ENCODE results near the gene HOXB5. TPM values are rescaled to one million over a fixed set of nuclear protein-coding genes. Genes with fewer than 3 reads are reported as not detected.

HOXB5 gene
- total RNA-seq, 1 donor from 2014 or later = not detected

- peaks cover 9% of the 10 kb centered on the region for H3K4me1 ChIP-seq
- H3F3A ChIP-seq (ENCODE audit: low read depth) = peaks cover 4% of the 10 kb centered on the region
- Mint-ChIP-seq H3K4me3 (no peak overlapping the region), H3K27me3 (ENCODE audit: insufficient read depth, low read depth) (peaks cover 90% of the 10 kb centered on the region), H3K4me1 (peaks cover 6% of the 10 kb centered on the region), H3K36me3 (no peaks in the 10 kb centered on the region), H3K27ac (no peak overlapping the region), H3K9me3 (peaks cover 11% of the 10 kb centered on the region)
- no peaks in the 10 kb centered on the region for H3K79me2 ChIP-seq (ENCODE audit: low read depth)
- H2AFZ ChIP-seq (replicated peaks) = no peak overlapping the region
- H3K9me3 ChIP-seq (ENCODE audit: low read depth) = no peaks in the 10 kb centered on the region
- H3K4me3 ChIP-seq = no peak overlapping the region
- TF ChIP-seq EZH2 (IDR thresholded peaks at IDR 0.05) (peak; percentile 28), EZH2phosphoT487 (IDR thresholded peaks at IDR 0.05) (no peak)
- no peak overlapping the region for H3K4me2 ChIP-seq
- no peaks in the 10 kb centered on the region for H3K36me3 ChIP-seq
- DNase-seq (ENCODE audit: low spot score) = no peak
- no peak overlapping the region for H3K27ac ChIP-seq
- peaks cover 99% of the 10 kb centered on the region for H4K20me1 ChIP-seq (ENCODE audit: low read depth)
- peaks cover 100% of the 10 kb centered on the region for H3K27me3 ChIP-seq
- no peak overlapping the region for H3K9ac ChIP-seq
These were observed 33.6 kb upstream of the HOXB5 start for GRCh38 chr17:48627118-48627597.

- peaks cover 90% of the 10 kb centered on the region for H3K27me3 Mint-ChIP-seq (ENCODE audit: insufficient read depth, low read depth)
- Histone ChIP-seq H3K36me3 (no peaks in the 10 kb centered on the region), H2AFZ (replicated peaks) (no peak within 1 kb of the TSS), H3K79me2 (ENCODE audit: low read depth) (no peaks in the 10 kb centered on the region), H3K27me3 (peaks cover 100% of the 10 kb centered on the region), H3K4me1 (peaks cover 9% of the 10 kb centered on the region), H3K4me2 (peak within 1 kb of the TSS; percentile 69), H3K9ac (no peak within 1 kb of the TSS), H3K9me3 (ENCODE audit: low read depth) (no peaks in the 10 kb centered on the region), H3F3A (ENCODE audit: low read depth) (peaks cover 4% of the 10 kb centered on the region), H4K20me1 (ENCODE audit: low read depth) (peaks cover 99% of the 10 kb centered on the region), H3K4me3 (peak within 1 kb of the TSS; percentile 7), H3K27ac (no peak within 1 kb of the TSS)
- H3K4me1 Mint-ChIP-seq = peaks cover 6% of the 10 kb centered on the region
- H3K27ac Mint-ChIP-seq = no peak within 1 kb of the TSS
- peak within 1 kb of the TSS; percentile 67 for H3K4me3 Mint-ChIP-seq
- peaks cover 15% of the 10 kb centered on the region for H3K9me3 Mint-ChIP-seq
- H3K36me3 Mint-ChIP-seq = no peaks in the 10 kb centered on the region
- DNase-seq (ENCODE audit: low spot score) = peak; percentile 52
- TF ChIP-seq EZH2phosphoT487 (IDR thresholded peaks at IDR 0.05) = no peak
- TF ChIP-seq CTCF (IDR thresholded peaks at IDR 0.05) = no peak
- TF ChIP-seq EZH2 (IDR thresholded peaks at IDR 0.05) = peak; percentile 83
These were observed 32.9 kb upstream of the HOXB5 start, which contains the start of gene HOXB9 for GRCh38 chr17:48626245-48627117. Gene HOXB9, minus strand, starts transcription at chr17:48626358. Its CDS starts 89 bp downstream, at chr17:48626269.

DNA sequence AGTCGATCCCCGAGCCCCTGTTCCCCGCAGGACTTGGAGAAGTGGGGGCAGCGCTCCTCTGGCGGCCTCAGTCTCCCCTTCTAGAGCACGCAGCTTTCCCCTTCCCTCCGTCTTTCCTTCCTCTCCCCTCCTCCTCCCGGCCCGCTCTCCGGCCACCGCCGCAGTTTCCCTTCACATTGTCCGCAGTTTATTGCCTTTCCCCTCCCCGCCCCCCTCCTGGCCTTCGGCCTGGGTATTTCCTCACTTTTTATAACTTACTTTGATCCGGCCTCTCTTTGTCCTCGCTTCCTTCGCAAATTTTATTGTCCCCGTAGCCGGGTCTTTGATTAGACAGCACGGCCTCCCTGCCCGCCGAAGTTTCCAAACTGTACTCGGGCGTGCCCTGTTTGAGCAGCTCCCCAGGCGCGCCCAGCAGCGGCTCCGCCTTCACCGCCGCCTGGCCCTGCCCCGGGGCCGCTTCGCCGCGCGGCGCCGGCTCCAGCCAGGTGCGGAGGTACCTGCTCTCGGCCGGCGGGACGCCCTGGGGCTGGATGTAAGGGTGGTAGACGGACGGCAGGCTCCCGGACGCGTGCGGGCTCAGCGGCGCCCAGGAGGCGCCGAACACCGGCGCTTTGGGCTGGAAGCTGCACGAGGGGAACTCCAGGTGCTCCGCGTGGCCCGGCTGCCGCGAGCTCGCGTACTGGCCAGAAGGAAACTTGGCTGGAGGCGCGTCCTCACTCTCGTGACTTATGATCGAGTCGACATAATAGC, 32.1 kb upstream of the HOXB5 start:
- Histone ChIP-seq H3K4me3 (peak overlapping the region; percentile 7), H3K79me2 (ENCODE audit: low read depth) (no peaks in the 10 kb centered on the region), H3K27me3 (peaks cover 100% of the 10 kb centered on the region), H3K27ac (no peak overlapping the region), H4K20me1 (ENCODE audit: low read depth) (peaks cover 99% of the 10 kb centered on the region), H3K4me1 (peaks cover 9% of the 10 kb centered on the region), H3K36me3 (no peaks in the 10 kb centered on the region), H3F3A (ENCODE audit: low read depth) (peaks cover 4% of the 10 kb centered on the region), H2AFZ (replicated peaks) (no peak overlapping the region), H3K9me3 (ENCODE audit: low read depth) (no peaks in the 10 kb centered on the region), H3K9ac (no peak overlapping the region), H3K4me2 (peak overlapping the region; percentile 69)
- TF ChIP-seq EZH2 (IDR thresholded peaks at IDR 0.05) = peak; percentile 95
- TF ChIP-seq EZH2phosphoT487 (IDR thresholded peaks at IDR 0.05) = peak; percentile 99
- no peak for TF ChIP-seq CTCF (IDR thresholded peaks at IDR 0.05)
- no peak overlapping the region for H3K27ac Mint-ChIP-seq
- peak; percentile 63 for DNase-seq (ENCODE audit: low spot score)
- H3K36me3 Mint-ChIP-seq = no peaks in the 10 kb centered on the region
- peaks cover 13% of the 10 kb centered on the region for H3K9me3 Mint-ChIP-seq
- peak overlapping the region; percentile 67 for H3K4me3 Mint-ChIP-seq
- peaks cover 89% of the 10 kb centered on the region for H3K27me3 Mint-ChIP-seq (ENCODE audit: insufficient read depth, low read depth)
- H3K4me1 Mint-ChIP-seq = peaks cover 6% of the 10 kb centered on the region
